ENCODE measurements around the gene TTC3.

DNA sequence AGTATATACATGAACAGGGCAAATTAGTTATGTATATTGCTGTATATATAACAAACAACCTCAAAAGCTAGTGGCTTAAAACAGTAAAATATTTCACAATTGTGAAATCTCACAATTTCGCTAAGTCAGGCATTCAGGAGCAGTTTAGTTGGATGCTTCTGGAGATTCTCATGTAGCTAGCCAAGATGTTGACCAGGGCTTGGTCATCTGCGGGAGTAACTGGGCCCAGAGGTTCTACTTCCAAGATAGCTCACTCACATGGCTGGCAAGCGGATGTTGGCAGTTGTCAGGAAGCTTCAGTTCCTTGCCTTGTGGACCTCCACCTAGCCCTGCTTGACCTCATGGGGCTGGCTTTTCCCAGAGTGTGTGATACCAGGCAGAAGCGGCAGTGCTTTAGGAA is 95.6 kb downstream of the TTC3 start:
- TF ChIP-seq, protein P1, sequence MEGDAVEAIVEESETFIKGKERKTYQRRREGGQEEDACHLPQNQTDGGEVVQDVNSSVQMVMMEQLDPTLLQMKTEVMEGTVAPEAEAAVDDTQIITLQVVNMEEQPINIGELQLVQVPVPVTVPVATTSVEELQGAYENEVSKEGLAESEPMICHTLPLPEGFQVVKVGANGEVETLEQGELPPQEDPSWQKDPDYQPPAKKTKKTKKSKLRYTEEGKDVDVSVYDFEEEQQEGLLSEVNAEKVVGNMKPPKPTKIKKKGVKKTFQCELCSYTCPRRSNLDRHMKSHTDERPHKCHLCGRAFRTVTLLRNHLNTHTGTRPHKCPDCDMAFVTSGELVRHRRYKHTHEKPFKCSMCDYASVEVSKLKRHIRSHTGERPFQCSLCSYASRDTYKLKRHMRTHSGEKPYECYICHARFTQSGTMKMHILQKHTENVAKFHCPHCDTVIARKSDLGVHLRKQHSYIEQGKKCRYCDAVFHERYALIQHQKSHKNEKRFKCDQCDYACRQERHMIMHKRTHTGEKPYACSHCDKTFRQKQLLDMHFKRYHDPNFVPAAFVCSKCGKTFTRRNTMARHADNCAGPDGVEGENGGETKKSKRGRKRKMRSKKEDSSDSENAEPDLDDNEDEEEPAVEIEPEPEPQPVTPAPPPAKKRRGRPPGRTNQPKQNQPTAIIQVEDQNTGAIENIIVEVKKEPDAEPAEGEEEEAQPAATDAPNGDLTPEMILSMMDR (IDR thresholded peaks at IDR 0.05; ENCODE audit: poor library complexity) = no peak
- TF ChIP-seq EZH2phosphoT487 (IDR thresholded peaks at IDR 0.05; ENCODE audit: low read depth, severe bottlenecking, unreplicated experiment) = no peak
- no peak for TF ChIP-seq EZH2 (IDR thresholded peaks at IDR 0.05; ENCODE audit: borderline replicate concordance)
